ENCODE data around the gene MEX3C.

Gene MEX3C

GRCh38 chr18:51137026-51137729, 60.3 kb downstream of the MEX3C start:
- no peak overlapping the region for H3K9ac ChIP-seq (ENCODE audit: low read length)
- no peak overlapping the region for H3K27ac ChIP-seq (ENCODE audit: low read depth, low read length)

GRCh38 chr18:51135795-51136194, 61.7 kb downstream of the MEX3C start:
- Histone ChIP-seq H3K27me3 (ENCODE audit: insufficient read depth, low read length, poor library complexity) (no peaks in the 10 kb centered on the region), H2BK120ac (ENCODE audit: low read depth, low read length) (no peak overlapping the region), H2AK5ac (ENCODE audit: low read length) (no peak overlapping the region), H4K5ac (ENCODE audit: low read length) (no peak overlapping the region), H3K4me2 (ENCODE audit: low read length) (no peak overlapping the region), H4K8ac (ENCODE audit: low read depth, low read length) (no peak overlapping the region), H3K27ac (ENCODE audit: low read depth, low read length) (no peak overlapping the region), H3K56ac (ENCODE audit: low read length) (no peak overlapping the region), H3K4me1 (ENCODE audit: control insufficient read depth, low read depth, low read length) (no peaks in the 10 kb centered on the region), H3K23ac (ENCODE audit: low read length) (no peak overlapping the region), H3K18ac (ENCODE audit: low read length) (no peak overlapping the region), H2BK5ac (ENCODE audit: low read length) (no peak overlapping the region), H3K4me3 (ENCODE audit: low read length) (no peak overlapping the region), H3K79me1 (ENCODE audit: low read length) (no peaks in the 10 kb centered on the region), H3K9ac (ENCODE audit: low read length) (no peak overlapping the region), H3K36me3 (ENCODE audit: control insufficient read depth, insufficient read depth, low read length) (no peaks in the 10 kb centered on the region), H3K4ac (ENCODE audit: low read depth, low read length) (no peak overlapping the region), H3K79me2 (ENCODE audit: control insufficient read depth, insufficient read depth, low read length) (no peaks in the 10 kb centered on the region), H2BK15ac (replicated peaks; ENCODE audit: low read depth) (no peak overlapping the region)
- DNase-seq, result peak; percentile 55
- no CpG with 5 or more reads among the region's 6 CpGs for WGBS (ENCODE audit: extremely low coverage, insufficient coverage, low lambda C conversion rate)

More at GRCh38 chr18:51137026-51137729, 60.3 kb downstream of the MEX3C start:
- H2AK5ac ChIP-seq (ENCODE audit: low read length), result no peak overlapping the region
- no peak overlapping the region for H4K5ac ChIP-seq (ENCODE audit: low read length)
- H3K79me2 ChIP-seq (ENCODE audit: control insufficient read depth, insufficient read depth, low read length), result no peaks in the 10 kb centered on the region
- no CpG with 5 or more reads among the region's 21 CpGs for WGBS (ENCODE audit: extremely low coverage, insufficient coverage, low lambda C conversion rate)
- no peak overlapping the region for H3K4ac ChIP-seq (ENCODE audit: low read depth, low read length)
- no peak overlapping the region for H2BK15ac ChIP-seq (replicated peaks; ENCODE audit: low read depth)
- no peaks in the 10 kb centered on the region for H3K4me1 ChIP-seq (ENCODE audit: control insufficient read depth, low read depth, low read length)
- no peaks in the 10 kb centered on the region for H3K79me1 ChIP-seq (ENCODE audit: low read length)
- no peak overlapping the region for H3K4me3 ChIP-seq (ENCODE audit: low read length)
- DNase-seq, result peak; percentile 28
- H4K8ac ChIP-seq (ENCODE audit: low read depth, low read length), result no peak overlapping the region
- H3K56ac ChIP-seq (ENCODE audit: low read length), result peak overlapping the region; percentile 25
- H3K4me2 ChIP-seq (ENCODE audit: low read length), result no peak overlapping the region
- H3K36me3 ChIP-seq (ENCODE audit: control insufficient read depth, insufficient read depth, low read length), result no peaks in the 10 kb centered on the region
- no peak overlapping the region for H3K18ac ChIP-seq (ENCODE audit: low read length)
- H2BK5ac ChIP-seq (ENCODE audit: low read length), result no peak overlapping the region
- H2BK120ac ChIP-seq (ENCODE audit: low read depth, low read length), result no peak overlapping the region
- H3K27me3 ChIP-seq (ENCODE audit: insufficient read depth, low read length, poor library complexity), result no peaks in the 10 kb centered on the region
- H3K23ac ChIP-seq (ENCODE audit: low read length), result no peak overlapping the region

GRCh38 chr18:51135364-51135763, 62.1 kb downstream of the MEX3C start:
- Histone ChIP-seq H3K4ac (ENCODE audit: low read depth, low read length) (no peak overlapping the region), H4K5ac (ENCODE audit: low read length) (no peak overlapping the region), H4K8ac (ENCODE audit: low read depth, low read length) (no peak overlapping the region), H3K18ac (ENCODE audit: low read length) (no peak overlapping the region), H2BK5ac (ENCODE audit: low read length) (no peak overlapping the region), H3K9ac (ENCODE audit: low read length) (no peak overlapping the region), H3K56ac (ENCODE audit: low read length) (no peak overlapping the region), H3K4me2 (ENCODE audit: low read length) (no peak overlapping the region), H3K27me3 (ENCODE audit: insufficient read depth, low read length, poor library complexity) (no peaks in the 10 kb centered on the region), H3K36me3 (ENCODE audit: control insufficient read depth, insufficient read depth, low read length) (no peaks in the 10 kb centered on the region), H2BK15ac (replicated peaks; ENCODE audit: low read depth) (no peak overlapping the region), H2BK120ac (ENCODE audit: low read depth, low read length) (no peak overlapping the region), H3K23ac (ENCODE audit: low read length) (no peak overlapping the region), H3K79me2 (ENCODE audit: control insufficient read depth, insufficient read depth, low read length) (no peaks in the 10 kb centered on the region), H3K27ac (ENCODE audit: low read depth, low read length) (no peak overlapping the region), H3K4me1 (ENCODE audit: control insufficient read depth, low read depth, low read length) (no peaks in the 10 kb centered on the region), H3K4me3 (ENCODE audit: low read length) (no peak overlapping the region), H2AK5ac (ENCODE audit: low read length) (no peak overlapping the region), H3K79me1 (ENCODE audit: low read length) (no peaks in the 10 kb centered on the region)
- no CpG with 5 or more reads among the region's 9 CpGs for WGBS (ENCODE audit: extremely low coverage, insufficient coverage, low lambda C conversion rate)
- no peak for DNase-seq

GRCh38 chr18:51134721-51135120, 62.8 kb downstream of the MEX3C start:
- H3K9ac ChIP-seq (ENCODE audit: low read length), result no peak overlapping the region
- H3K18ac ChIP-seq (ENCODE audit: low read length), result no peak overlapping the region
- H3K4ac ChIP-seq (ENCODE audit: low read depth, low read length), result no peak overlapping the region
- no peaks in the 10 kb centered on the region for H3K79me1 ChIP-seq (ENCODE audit: low read length)
- no peaks in the 10 kb centered on the region for H3K36me3 ChIP-seq (ENCODE audit: control insufficient read depth, insufficient read depth, low read length)
- H3K23ac ChIP-seq (ENCODE audit: low read length), result no peak overlapping the region
- no peak overlapping the region for H3K4me2 ChIP-seq (ENCODE audit: low read length)
- H3K4me3 ChIP-seq (ENCODE audit: low read length), result no peak overlapping the region
- H2BK5ac ChIP-seq (ENCODE audit: low read length), result no peak overlapping the region
- DNase-seq, result peak; percentile 42
- H4K8ac ChIP-seq (ENCODE audit: low read depth, low read length), result no peak overlapping the region
- H3K27me3 ChIP-seq (ENCODE audit: insufficient read depth, low read length, poor library complexity), result no peaks in the 10 kb centered on the region
- no peak overlapping the region for H2BK120ac ChIP-seq (ENCODE audit: low read depth, low read length)
- no CpG with 5 or more reads among the region's 4 CpGs for WGBS (ENCODE audit: extremely low coverage, insufficient coverage, low lambda C conversion rate)
- no peak overlapping the region for H3K27ac ChIP-seq (ENCODE audit: low read depth, low read length)
- H4K5ac ChIP-seq (ENCODE audit: low read length), result no peak overlapping the region
- H2BK15ac ChIP-seq (replicated peaks; ENCODE audit: low read depth), result no peak overlapping the region
- H2AK5ac ChIP-seq (ENCODE audit: low read length), result no peak overlapping the region
- H3K4me1 ChIP-seq (ENCODE audit: control insufficient read depth, low read depth, low read length), result no peaks in the 10 kb centered on the region
- H3K79me2 ChIP-seq (ENCODE audit: control insufficient read depth, insufficient read depth, low read length), result no peaks in the 10 kb centered on the region
- no peak overlapping the region for H3K56ac ChIP-seq (ENCODE audit: low read length)

- Histone ChIP-seq H2AK5ac (ENCODE audit: low read length) (no peak overlapping the region), H4K8ac (ENCODE audit: low read depth, low read length) (no peak overlapping the region), H2BK15ac (replicated peaks; ENCODE audit: low read depth) (no peak overlapping the region), H3K4me3 (ENCODE audit: low read length) (no peak overlapping the region), H3K4ac (ENCODE audit: low read depth, low read length) (peak overlapping the region; percentile 60), H3K36me3 (ENCODE audit: control insufficient read depth, insufficient read depth, low read length) (no peaks in the 10 kb centered on the region), H3K9ac (ENCODE audit: low read length) (no peak overlapping the region), H3K79me2 (ENCODE audit: control insufficient read depth, insufficient read depth, low read length) (no peaks in the 10 kb centered on the region), H3K56ac (ENCODE audit: low read length) (no peak overlapping the region), H2BK5ac (ENCODE audit: low read length) (no peak overlapping the region), H3K23ac (ENCODE audit: low read length) (no peak overlapping the region), H3K4me1 (ENCODE audit: control insufficient read depth, low read depth, low read length) (no peaks in the 10 kb centered on the region), H3K18ac (ENCODE audit: low read length) (no peak overlapping the region), H4K5ac (ENCODE audit: low read length) (no peak overlapping the region), H3K27ac (ENCODE audit: low read depth, low read length) (no peak overlapping the region), H3K27me3 (ENCODE audit: insufficient read depth, low read length, poor library complexity) (no peaks in the 10 kb centered on the region), H3K79me1 (ENCODE audit: low read length) (no peaks in the 10 kb centered on the region), H2BK120ac (ENCODE audit: low read depth, low read length) (no peak overlapping the region), H3K4me2 (ENCODE audit: low read length) (no peak overlapping the region)
- WGBS (ENCODE audit: extremely low coverage, insufficient coverage, low lambda C conversion rate), result no CpG with 5 or more reads among the region's 12 CpGs
- no peak for DNase-seq
Observed at GRCh38 chr18:51133580-51134160, 63.8 kb downstream of the MEX3C start.
